LNCaP clone FGC (cell line): Measurements from ENCODE around the gene PCDHGA9.

Experiments used
- DNase-seq: peaks from one replicate; pipeline ENCODE4 v3.0.0-alpha.2; 2011; ENCODE audit warnings: low read depth
- H3K4me3 ChIP-seq: 2 replicates; pipeline ENCODE4 v1.5.1; 2011; ENCODE audit warnings: mild to moderate bottlenecking, low read depth, low read length, control low read depth
- TF ChIP-seq, protein P1 (sequence below): IDR thresholded peaks from 2 replicates; pipeline ENCODE4 v1.5.1; 2012; ENCODE audit warnings: mild to moderate bottlenecking; ENCODE audit not compliant: control insufficient read depth, insufficient read depth; ENCODE audit errors: extremely low read depth

The PCDHGA9 gene

GRCh38 chr5:141360685-141361084 is 41.9 kb upstream of the PCDHGA9 start:
- no peak for DNase-seq
- H3K4me3 ChIP-seq: no peak overlapping the region
- TF ChIP-seq, protein P1, sequence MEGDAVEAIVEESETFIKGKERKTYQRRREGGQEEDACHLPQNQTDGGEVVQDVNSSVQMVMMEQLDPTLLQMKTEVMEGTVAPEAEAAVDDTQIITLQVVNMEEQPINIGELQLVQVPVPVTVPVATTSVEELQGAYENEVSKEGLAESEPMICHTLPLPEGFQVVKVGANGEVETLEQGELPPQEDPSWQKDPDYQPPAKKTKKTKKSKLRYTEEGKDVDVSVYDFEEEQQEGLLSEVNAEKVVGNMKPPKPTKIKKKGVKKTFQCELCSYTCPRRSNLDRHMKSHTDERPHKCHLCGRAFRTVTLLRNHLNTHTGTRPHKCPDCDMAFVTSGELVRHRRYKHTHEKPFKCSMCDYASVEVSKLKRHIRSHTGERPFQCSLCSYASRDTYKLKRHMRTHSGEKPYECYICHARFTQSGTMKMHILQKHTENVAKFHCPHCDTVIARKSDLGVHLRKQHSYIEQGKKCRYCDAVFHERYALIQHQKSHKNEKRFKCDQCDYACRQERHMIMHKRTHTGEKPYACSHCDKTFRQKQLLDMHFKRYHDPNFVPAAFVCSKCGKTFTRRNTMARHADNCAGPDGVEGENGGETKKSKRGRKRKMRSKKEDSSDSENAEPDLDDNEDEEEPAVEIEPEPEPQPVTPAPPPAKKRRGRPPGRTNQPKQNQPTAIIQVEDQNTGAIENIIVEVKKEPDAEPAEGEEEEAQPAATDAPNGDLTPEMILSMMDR: no peak

GRCh38 chr5:141362719-141363118 is 39.9 kb upstream of the PCDHGA9 start:
- H3K4me3 ChIP-seq: no peak overlapping the region

DNA sequence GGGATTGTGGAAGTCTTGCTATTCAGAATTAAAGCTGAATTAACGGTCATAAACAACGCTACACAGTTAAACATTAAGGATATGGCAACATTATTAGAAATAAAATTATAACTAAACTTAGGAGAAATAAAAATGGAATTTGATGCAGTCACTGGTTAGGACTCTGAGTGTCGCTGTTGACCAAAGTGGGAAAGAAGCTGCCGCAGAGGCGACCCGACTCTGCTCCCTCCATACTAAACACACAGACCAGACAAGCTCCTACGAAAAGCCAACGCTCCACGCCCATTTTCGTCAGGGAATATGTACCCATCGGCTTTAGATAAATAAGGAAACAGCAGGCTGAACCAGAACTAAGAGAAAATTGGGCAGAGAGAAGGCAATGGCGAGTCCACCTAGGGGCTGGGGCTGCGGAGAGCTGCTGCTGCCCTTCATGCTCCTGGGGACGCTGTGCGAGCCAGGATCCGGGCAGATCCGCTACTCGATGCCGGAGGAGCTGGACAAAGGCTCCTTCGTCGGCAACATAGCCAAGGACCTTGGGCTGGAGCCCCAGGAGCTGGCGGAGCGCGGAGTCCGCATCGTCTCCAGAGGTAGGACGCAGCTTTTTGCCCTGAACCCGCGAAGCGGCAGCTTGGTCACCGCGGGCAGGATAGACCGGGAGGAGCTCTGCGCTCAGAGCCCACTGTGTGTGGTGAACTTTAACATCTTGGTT is 38.5 kb upstream of the PCDHGA9 start, which contains the start of gene PCDHGA5:
Gene PCDHGA5, plus strand, starts transcription at position 211 of the 709 bp plus-strand sequence. Its CDS starts 169 bp downstream, at position 380.
- TF ChIP-seq, protein P1: no peak
- no peak within 1 kb of the TSS; the same call in 1 of the 2 replicates for H3K4me3 ChIP-seq
- no peak for DNase-seq

More at GRCh38 chr5:141362719-141363118, 39.9 kb upstream of the PCDHGA9 start:
- TF ChIP-seq, protein P1: no peak
- DNase-seq: no peak

GRCh38 chr5:141366016-141366896 is 36.3 kb upstream of the PCDHGA9 start:
- TF ChIP-seq, protein P1: no peak
- DNase-seq: peak; percentile 90
- H3K4me3 ChIP-seq: no peak overlapping the region

GRCh38 chr5:141369994-141370848 is 32.4 kb upstream of the PCDHGA9 start, which contains the start of gene PCDHGB3:
TSS of gene PCDHGB3 (plus strand) at chr5:141370242. CDS start at chr5:141370395, 153 bp downstream.
- DNase-seq: no peak
- TF ChIP-seq, protein P1: 0 out of 2 replicates have a peak, but pooled peaks have one; percentile 18
- no peak within 1 kb of the TSS for H3K4me3 ChIP-seq

DNA sequence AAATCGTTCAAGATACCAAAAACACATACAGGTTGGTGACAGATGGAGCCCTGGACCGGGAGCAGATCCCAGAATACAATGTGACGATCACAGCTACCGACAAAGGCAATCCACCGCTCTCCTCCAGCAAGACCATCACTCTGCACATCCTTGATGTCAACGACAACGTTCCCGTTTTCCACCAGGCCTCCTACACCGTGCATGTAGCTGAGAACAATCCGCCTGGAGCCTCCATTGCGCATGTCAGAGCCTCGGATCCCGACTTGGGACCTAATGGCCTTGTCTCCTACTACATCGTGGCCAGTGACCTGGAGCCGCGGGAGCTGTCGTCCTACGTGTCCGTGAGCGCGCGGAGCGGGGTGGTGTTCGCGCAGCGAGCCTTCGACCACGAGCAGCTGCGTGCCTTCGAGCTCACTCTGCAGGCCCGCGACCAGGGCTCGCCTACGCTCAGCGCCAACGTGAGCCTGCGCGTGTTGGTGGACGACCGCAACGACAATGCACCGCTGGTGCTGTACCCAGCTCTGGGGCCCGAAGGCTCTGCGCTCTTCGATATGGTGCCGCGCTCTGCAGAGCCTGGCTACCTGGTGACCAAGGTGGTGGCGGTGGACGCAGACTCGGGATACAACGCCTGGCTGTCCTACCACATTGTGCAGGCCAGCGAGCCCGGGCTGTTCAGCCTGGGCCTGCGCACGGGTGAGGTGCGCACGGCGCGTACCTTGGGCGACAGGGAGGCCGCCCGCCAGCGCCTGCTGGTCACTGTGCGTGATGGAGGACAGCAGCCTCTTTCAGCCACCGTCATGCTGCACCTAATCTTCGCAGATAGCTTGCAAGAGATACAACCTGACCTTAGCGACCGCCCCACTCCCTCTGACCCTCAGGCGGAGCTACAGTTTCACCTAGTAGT is 30.8 kb upstream of the PCDHGA9 start:
- TF ChIP-seq, protein P1: no peak
- no peak overlapping the region for H3K4me3 ChIP-seq
- no peak for DNase-seq
